Activated CD8-positive, alpha-beta memory T cell treated with anti-CD3 and anti-CD28 coated beads, Interleukin-2, amount 50 U/mL, for 4 hours (primary cell): ENCODE data around the gene NFATC1.
A peak's percentile ranks its signal among the peaks of the same experiment; 100 is the strongest.
"Not testable (repeated sequence)": the region's sequence is repeated elsewhere in the genome, so short reads cannot be mapped to it uniquely, and the experiment has no call there.

Experiments
- DNase-seq: peaks from one replicate; pipeline ENCODE4 v3.0.0-alpha.2; 2020

NFATC1 gene

DNA sequence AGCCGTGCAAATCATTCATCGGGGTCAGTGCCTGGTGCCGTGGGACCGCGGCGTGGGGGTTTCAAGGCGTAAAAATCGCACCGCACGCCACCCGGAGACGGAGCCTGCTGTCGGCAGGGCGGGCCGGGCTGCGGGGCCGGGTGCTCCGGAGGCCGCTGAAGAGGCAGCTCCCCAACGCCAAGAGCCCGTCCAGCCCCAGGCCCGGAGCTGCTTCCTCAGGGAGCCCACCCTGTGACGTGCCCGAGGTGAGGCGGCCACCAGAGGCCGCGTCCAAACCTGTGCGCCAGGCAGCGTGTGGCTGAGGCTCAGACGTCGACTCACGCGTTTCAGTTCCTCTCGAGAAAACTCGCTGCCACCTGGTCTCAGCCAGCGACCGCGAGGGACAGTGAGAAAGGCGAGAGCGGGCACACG is 98.1 kb downstream of the NFATC1 start:
- DNase-seq, result peak; percentile 10

- DNase-seq, result peak; percentile 4
These were observed 99.2 kb downstream of the NFATC1 start for GRCh38 chr18:79494936-79495335.

DNA sequence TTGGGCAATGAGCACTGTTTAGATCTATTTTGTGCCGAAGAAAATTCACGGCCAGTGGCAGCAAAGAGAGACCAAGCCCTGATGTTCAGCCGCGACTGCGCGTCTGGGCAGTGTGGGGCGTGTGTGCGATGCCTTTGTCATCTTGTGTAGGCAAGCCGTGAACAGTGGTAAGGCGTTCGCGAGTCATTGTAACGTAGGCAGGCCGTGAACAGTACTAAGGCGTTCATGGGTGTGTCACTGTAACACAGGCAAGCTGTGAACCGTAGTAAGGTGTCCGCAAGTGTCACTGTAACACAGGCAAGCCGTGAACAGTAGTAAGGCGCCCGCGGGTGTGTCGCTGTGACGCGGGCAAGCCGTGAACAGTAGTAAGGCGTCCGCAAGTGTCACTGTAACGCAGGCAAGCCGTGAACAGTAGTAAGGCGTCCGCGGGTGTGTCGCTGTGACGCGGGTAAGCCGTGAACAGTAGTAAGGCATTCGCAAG is 99.9 kb downstream of the NFATC1 start:
- DNase-seq, result peak; percentile 8

DNA sequence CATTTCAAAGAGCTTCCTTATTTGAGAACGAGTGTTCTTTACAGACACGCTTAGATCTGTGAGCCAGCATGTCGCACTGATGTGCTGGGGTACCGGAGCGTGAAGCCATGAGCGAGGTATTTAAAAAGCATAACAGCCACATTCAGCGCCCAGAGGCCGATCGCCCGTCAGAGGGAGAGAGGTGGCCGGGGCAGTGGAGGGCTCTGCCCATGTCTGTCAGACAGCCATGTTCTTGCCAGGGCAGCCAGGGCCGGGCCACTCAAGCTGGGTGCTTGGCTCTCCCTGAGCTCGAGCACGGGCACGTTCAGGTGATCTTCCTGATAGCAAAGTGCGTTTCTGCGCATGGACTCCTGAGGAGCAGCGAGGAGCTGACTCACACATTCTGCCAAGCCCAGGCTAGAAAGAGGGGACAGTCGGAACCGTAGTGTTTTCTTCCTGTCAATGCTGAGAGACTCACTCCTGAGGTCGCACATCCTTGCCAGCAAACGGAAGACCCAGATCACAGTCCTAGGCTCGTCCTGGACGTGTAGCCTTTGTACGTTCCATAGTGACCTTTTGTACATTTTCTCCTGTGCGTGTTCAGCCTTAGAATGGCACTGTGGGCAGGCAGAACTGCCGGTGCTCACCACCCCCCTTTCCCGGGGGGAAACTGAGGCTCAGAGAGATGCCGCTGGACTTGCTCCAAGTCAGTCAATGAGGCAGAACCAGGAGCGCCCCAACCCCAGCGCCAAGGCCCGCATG is 100.7 kb downstream of the NFATC1 start:
- peak; percentile 11 for DNase-seq

GRCh38 chr18:79496978-79497637 is 101.4 kb downstream of the NFATC1 start:
- peak; percentile 10 for DNase-seq

DNA sequence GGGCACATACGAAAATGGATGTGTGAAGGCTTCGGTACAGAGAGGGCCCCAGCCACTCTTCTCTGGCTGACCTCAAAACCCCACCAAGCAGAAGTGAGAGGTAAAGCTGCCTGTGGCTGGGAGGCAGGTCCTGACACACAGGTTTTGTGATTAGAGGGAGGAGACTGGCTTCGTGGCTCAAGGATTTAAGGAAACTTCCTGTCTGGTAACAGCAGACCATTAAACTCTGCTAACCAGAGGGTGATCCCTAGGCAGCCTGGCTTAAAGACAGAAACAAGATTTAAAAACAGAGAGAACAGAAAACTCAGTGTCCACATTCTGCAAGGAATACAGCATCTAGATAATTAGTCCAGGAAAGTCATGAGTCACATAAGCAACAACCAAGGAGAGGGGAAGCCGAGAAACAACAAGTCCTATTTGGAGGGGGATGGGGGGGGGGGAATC is 101.9 kb downstream of the NFATC1 start:
- DNase-seq, result no peak

DNA sequence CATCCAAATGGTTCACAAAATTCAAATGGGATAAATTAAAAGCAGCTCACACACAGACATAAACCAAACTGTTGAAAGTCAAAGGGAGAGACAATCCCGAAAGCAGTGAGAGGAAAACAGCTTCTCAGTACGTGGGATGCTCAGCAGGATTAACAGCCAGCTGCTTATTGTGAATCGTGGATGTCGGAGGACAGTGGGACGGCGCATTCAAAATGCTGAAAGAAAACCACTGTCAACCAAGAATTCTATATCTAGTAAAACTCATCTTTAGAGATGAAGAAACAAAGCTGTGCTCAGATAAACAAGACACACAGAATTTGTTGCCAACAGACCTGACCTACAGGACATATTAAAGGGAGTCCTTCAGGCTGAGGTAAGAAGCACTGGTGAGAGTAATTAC is 102.9 kb downstream of the NFATC1 start:
- DNase-seq, result no peak

GRCh38 chr18:79501006-79501405 is 105.3 kb downstream of the NFATC1 start:
- DNase-seq, result no peak

GRCh38 chr18:79502782-79503181 is 107.1 kb downstream of the NFATC1 start:
- no peak for DNase-seq

GRCh38 chr18:79503406-79503805 is 107.7 kb downstream of the NFATC1 start:
- no peak for DNase-seq

DNA sequence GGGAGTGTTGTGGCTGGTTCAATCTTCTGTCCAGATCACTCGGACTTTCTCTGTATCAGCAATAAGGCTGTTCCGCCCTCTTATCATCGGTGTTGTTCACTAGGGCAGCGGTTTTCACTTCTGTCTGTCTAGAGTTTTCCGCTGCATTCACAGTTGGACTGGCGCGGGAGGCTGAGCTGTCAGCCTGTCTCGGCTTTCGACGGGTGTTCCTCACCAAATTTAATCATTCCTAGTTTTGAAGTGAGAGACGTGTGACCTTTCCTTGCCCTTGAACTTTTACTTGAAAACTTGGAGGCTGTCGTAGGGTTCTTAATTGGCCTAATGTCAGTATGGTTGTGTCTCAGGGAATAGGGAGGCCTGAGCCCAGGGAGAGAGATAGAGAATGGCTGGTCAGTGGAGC is 108.3 kb downstream of the NFATC1 start:
- no peak for DNase-seq

- not testable (repeated sequence) for DNase-seq
These were observed 108.8 kb downstream of the NFATC1 start for GRCh38 chr18:79504495-79504894.

DNA sequence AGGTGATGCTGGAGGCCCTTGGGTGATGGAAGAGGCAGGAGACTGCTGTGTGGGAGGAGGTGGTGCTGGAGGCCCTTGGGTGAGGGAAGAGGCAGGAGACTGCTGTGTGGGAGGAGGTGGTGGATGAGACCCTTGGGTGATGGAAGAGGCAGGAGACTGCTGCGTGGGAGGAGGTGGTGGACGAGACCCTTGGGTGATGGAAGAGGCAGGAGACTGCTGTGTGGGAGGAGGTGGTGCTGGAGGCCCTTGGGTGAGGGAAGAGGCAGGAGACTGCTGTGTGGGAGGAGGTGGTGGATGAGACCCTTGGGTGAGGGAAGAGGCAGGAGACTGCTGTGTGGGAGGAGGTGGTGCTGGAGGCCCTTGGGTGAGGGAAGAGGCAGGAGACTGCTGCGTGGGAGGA is 109.7 kb downstream of the NFATC1 start:
- DNase-seq, result peak; percentile 3

- peak; percentile 14 for DNase-seq
These were observed 110.7 kb downstream of the NFATC1 start for GRCh38 chr18:79506191-79507075.

GRCh38 chr18:79507076-79507545 is 111.4 kb downstream of the NFATC1 start:
- DNase-seq, result peak; percentile 21

DNA sequence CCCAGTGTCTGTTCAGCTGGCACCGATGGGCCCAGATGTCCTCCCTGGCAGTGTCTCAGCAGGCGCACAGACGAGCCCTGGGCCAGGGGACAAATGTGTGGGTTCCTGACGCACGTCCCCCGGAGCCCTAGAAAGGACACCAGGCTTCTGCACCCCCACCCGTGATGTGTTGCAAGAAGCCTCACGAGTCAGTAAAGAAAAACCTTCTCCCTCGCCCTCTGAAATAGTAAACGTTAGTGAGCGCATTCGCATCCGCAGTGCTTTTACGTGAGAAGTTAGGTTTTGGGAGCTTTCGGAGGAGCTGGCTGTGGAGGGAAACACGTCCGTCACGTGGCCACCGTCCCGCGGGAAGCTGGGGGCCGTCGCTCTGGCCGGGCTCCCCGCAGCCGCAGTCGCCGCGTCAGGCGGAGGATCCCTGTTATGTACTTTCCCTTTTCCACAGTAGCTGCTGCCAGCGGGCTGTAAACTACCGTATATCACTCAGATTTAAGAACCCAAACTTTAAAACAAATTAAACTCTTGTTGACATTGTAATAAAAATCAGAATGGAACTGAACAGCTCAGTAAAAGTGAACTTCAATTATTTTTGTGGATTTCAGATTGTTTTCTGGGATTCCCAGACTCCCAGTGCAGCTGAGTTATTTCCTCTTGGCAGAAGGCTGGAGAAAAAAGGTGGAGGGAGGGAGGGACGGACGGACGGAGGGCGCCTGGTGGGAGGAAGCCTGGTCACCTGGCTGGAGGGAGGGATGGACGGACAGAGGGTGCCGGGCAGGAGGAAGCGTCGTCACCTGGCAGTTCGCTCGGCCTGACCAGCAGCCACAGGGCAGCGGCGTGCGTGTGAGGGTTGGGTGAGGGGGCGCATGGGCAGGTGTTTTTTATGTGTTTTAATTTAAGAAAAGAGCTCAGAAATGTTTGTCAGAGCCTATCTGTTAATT is 112.1 kb downstream of the NFATC1 start:
- DNase-seq, result peak; percentile 29

GRCh38 chr18:79508565-79509535 is 113.1 kb downstream of the NFATC1 start:
- DNase-seq, result peak; percentile 11

DNA sequence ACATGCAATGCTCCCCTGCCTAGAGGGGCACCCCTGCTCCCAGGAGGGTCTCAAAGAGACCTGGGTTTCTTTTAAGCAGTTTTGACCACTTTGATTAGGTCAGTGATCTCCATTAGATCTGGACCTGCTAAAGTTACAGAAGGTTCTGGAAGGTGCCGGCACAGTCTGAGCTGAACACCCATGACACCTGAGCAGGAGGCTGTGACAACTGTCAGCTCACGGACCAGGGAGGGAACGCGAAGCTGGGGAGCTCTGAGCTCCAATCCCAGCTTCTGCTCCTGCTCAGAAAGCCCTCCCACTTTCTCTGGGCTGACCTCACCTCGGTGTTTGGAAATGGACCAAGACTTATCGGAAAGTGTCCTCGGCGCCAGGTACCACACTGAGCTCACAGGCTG is 113.8 kb downstream of the NFATC1 start:
- peak; percentile 1 for DNase-seq

GRCh38 chr18:79510046-79510685 is 114.4 kb downstream of the NFATC1 start:
- DNase-seq, result peak; percentile 4

GRCh38 chr18:79510731-79511241 is 115.1 kb downstream of the NFATC1 start:
- peak; percentile 14 for DNase-seq
